Activated T-cell treated with anti-CD3 and anti-CD28 coated beads for 48 hours (primary cell): ENCODE measurements around the gene RMI2.
"Not testable (repeated sequence)": the region's sequence is repeated elsewhere in the genome, so short reads cannot be mapped to it uniquely, and the experiment has no call there.

ENCODE experiments used
- DNase-seq: peaks from one replicate; pipeline ENCODE4 v3.0.0-alpha.2; 2020; ENCODE audit warnings: low read depth

RMI2 gene

DNA sequence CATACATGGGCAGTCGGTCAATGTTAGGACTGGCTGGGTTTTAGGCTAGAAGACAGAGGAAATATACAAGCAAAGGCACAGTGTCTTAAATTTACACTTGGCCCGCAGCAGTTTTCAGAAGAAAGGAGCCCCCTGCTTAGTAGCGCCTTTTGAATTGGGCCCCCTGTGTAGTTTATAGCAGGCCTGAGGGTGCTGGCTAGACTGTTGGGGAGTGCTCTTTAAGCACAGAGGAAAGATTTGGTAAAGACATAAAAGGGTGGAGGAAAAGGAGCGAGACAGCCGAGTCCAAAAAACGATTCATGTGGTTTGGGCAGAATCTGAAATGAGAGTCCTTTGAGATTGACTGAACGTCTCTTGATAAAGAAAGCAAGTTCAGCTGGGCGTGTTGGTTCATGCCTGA lies 10.6 kb downstream of the RMI2 start:
- no peak for DNase-seq

DNA sequence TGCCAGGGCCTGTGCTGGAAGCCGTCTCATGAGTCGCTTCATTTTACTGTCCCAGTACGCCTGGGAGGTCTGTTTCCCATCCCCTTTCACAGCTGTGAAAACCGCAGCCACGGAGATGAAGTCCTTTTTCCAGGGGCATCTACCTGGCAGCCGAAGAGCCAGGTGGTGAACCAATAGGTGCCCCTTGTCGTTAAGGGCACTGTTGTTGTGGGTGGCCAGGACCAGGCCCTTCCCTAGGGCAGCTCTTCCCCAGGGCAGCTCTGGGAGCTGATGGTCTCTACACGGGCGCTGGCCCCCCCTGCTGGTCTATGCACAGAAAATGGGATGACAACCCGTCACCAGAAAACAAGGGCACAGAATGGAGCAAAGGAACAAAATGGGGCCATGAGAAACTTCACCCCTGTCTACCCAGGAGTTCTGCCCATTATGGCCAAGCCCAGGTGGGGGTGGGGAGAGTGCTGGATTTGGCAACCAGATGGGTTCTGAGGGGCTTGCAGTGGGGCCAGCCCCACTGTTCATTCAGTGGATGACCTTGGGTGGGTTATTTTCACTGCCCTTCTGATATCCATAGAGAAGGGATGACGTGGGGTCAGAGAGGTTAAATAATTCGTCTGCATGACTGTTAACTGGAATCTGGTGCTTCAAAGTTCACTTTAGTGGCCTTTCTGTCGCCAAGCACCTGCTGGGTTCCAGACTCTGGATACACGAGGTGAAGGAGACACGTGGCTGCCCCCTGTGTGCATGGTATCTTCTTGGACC lies 11.5 kb downstream of the RMI2 start:
- peak; percentile 55 for DNase-seq

GRCh38 chr16:11358531-11358930 lies 13.3 kb downstream of the RMI2 start:
- DNase-seq: no peak

DNA sequence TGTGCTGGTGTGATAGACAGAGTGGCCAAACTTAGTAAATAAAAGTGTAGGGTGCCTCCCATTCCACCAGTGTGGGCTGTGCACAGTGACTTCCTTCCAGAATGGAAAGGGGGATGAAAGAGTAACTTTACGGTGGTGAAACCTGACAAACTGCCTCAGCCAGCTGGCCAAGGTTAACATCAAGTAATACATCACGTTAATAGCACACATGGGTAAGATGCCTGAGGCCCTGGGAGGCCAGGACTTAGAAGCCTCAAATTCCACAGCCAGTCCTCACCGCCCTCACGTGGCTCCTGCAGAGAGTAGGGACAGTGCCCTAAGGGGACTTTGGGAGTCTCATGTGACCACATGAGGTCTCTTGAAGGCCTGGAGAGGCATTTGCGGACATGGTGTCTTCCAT lies 14.1 kb downstream of the RMI2 start:
- DNase-seq: no peak

GRCh38 chr16:11360641-11361373 lies 15.5 kb downstream of the RMI2 start:
- DNase-seq: no peak

DNA sequence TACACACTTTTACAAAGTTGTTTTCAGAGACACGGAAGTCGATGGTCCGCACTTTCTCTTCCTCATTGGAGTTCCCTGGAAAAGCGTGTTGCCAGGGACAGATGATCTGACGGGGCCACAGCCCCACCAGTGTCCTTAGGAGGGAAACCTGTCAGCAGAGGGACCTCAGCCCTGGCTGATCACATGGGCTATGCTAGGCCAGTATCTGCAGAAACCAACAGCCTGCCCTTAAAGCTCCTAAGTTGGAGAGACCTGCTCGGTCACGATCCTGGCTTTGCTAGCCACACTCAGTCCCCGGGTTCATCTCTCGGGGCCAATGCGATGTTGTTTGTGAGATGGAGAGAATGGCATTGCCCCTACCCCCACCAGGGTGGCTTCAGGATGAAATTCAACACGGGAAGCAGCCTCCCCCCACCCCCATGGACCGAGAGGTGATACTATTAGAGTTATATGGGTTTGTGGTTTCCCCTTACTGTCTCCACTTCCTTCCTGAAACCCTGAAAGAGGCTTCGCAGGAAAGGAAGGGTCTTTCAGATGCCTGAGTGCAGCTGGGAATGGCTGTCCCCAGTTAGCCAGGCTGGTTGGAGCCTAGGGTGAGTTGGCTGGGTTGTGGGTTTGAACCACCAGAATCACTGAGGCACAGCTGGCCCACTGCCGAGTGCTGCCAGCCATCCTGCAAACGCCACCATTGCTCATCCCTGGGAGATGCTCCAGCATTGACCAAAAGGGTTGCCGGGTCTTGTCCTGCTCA lies 16.6 kb downstream of the RMI2 start:
- DNase-seq: no peak

GRCh38 chr16:11363927-11364258 lies 18.6 kb downstream of the RMI2 start:
- DNase-seq: no peak

DNA sequence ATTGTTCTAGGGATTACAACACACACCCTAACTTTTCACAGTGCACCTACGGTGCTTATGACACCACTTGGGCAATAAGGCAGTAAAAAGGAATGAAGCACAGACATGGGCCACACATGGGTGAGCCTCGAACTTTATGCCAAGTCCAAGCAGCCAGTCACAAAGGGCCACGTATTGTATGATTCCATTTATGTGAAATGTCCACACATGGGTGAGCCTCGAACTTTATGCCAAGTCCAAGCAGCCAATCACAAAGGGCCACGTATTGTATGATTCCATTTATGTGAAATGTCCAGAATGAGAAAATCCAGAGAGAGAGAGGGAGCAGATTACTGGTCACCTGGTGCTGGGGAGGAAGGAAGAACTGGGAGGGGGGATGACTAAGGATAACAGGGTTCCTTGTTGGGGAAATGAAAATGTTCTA lies 22.2 kb downstream of the RMI2 start:
- DNase-seq: no peak

GRCh38 chr16:11370084-11370931 lies 25.0 kb downstream of the RMI2 start:
- DNase-seq: no peak

DNA sequence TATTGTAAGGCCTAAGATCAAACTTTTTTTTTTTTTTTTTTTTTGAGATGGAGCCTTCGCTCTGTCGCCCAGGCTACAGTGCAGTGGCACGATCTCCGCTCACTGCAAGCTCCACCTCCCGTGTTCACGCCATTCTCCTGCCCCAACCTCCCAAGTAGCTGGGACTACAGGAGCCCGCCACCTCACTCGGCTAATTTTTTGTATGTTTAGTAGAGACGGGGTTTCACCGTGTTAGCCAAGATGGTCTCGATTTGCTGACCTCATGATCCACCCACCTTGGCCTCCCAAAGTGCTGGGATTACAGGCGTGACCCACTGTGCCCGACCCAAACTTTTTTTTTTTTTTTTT lies 25.6 kb downstream of the RMI2 start:
- DNase-seq: not testable (repeated sequence)

GRCh38 chr16:11372073-11372828 lies 27.0 kb downstream of the RMI2 start:
- no peak for DNase-seq

DNA sequence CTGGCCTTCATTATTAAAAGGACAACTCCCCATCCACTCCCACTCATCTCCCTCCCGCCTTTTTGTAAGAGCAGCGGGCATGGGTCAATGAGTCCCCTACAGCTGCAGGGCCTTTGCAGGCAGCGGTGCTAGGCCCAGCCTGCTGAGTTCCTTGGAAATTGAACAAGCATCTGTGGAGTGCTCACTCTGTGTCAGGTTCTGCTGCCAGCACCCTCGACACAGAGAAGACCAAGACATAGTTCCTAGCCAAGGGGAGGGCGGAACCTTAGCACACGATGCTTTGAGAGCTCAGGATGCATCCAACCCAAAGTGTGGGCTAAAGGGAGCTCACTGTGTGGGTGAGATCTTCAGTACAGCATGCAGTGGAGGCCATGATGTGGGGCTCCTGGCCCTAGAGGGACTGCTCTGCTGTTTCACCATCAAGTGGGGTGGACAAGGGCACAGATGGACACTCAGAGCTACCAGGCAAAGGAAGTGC lies 27.6 kb downstream of the RMI2 start:
- no peak for DNase-seq

DNA sequence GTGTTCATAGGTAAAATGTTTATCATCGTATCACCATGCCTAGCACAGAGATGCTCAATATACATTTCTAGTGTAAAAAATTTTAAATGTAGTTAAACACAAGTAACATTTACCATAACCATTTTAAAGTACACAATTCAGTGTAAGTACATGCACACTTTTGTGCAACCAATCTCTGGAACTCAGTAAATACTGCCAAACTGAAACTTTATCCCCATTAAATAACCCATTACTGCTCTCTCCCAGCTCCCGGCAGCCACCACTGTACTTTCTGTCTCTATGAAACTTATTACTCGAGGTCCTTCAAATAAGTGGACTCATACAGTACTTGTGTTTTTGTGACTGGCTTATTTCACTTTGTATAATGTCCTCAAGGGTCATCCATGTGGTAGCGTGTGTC lies 29.0 kb downstream of the RMI2 start:
- no peak for DNase-seq

DNA sequence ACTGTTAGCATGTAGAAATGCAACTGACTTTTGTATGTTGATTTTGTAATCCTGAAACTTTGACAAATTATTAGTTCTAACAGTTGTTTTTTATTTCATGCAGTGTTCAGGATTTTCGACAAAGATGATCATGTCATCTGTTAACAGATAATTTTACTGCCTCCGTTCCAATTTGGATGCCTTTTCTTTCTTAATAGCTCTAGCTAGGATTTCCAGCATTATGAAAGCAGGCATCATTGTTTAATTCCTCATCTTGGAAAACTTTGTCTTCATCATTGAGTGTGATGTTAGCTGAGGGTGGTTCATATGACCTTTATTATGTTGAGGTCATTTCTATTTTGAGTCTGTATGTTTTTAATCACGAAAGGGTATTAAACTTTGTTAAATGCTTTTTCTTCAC lies 31.9 kb downstream of the RMI2 start:
- DNase-seq: no peak

- DNase-seq: not testable (repeated sequence)
Observed at GRCh38 chr16:11378951-11379350, 33.7 kb downstream of the RMI2 start.

DNA sequence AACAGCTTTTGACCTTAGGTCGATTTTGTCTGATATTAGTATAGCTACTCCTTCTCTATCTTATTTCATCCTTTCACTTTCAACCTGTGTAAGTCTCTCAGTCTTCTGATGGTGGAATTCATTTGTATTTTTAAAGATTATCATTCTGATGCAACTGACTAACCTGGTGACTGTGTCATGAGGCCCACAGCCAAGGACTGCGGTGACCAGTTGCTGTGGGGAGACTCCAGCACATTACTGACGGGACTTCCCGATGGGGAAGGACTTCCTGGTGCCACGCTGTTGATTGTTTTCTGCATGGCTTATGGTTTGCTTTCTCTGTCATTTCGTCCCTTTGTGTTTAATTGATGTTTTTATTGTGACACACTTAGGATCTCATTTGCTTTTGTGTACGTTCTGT lies 34.2 kb downstream of the RMI2 start:
- DNase-seq: no peak

GRCh38 chr16:11380836-11381235 lies 35.6 kb downstream of the RMI2 start:
- DNase-seq: no peak

DNA sequence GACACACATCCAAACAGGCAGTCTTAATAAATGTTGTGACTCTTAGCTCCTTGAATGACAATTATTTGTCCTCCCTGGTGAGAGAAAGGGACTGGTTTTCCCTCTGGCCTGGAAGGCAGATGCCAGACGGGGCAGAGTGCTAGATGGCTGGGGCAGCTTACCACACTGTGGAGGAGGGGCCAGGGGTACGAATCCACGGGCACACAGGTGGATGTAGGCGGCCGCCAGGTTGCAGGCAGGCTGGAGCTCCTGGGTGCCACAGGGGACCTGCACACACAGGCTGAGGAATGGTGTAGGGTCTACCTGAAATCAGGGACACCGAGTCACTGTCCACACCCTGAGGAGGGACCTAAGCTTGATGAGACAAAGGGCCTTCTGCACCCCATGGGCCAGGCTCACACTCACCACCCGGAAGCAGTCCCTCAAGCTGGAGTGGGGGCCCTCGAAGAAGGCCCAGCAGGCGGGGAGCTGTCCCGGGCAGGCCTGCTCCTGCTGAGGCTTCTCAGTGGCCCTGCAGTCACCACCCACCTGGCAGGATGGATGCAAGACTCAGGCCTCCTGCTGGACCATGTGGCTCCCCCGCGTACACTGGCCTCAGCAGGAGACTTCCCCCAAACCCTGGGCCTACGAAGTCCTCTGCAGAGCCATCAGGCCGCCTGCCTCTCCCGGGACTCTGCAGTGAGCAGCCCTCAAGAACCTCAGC lies 38.4 kb downstream of the RMI2 start:
- no peak for DNase-seq

DNA sequence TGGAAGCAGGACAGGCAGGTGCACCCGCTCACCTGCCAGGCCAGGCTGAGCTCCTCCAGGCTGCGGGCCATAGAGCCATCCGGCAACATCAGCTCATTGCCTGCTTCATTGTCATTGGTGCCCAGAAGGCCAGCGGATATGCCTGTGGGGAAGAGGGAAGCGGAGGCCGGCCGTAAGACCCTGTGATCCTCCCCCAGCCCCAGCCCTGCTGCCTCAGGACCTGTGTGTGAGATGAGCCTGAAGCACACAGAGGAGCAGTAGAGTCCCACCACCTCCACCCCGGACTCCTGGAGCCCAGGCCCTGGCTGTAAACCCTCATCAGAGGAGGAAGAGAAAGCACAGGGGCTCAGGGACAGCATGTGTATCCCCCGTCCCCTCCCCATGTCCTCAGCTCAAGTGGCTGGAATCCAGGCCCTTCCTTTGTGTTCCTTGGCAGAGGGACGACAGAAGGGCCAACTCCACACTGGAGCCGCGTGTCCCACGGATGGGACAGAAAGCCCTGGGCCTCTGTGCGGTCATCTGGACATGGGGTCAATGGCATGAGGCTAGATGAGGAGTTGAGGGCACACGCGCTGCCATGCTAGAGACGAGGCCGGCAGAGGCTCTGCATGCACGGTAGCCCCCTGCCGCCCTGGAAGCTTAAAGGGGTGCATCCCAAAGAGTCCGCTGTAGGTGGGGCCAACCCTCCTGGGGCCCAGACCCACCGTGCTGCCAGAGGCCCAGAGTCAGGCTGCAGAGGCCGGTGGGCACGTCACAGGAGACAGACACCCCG lies 39.1 kb downstream of the RMI2 start:
- DNase-seq: no peak
